Body of pancreas (tissue), 4 donors: ENCODE results near the gene EBF3.

Source experiments
- POLR2A ChIP-seq, 3 donors: fragments of 450-650 bp; IDR thresholded peaks; one replicate each; pipeline ENCODE4 v1.6.1; 2016; ENCODE audit warnings: antibody characterized with exemption in 3 of 3, mild to moderate bottlenecking in 2 of 3
- TF ChIP-seq, protein P1 (sequence below), 7 experiments: fragments of 450-650 bp in 4 of 7; fragments of 200-600 bp in 3 of 7; sonication (generic) in 3 of 7; IDR thresholded peaks; one replicate each; pipeline ENCODE4 v1.5.1; 2016 to 2019; ENCODE audit warnings: antibody characterized with exemption in 7 of 7

DNA sequence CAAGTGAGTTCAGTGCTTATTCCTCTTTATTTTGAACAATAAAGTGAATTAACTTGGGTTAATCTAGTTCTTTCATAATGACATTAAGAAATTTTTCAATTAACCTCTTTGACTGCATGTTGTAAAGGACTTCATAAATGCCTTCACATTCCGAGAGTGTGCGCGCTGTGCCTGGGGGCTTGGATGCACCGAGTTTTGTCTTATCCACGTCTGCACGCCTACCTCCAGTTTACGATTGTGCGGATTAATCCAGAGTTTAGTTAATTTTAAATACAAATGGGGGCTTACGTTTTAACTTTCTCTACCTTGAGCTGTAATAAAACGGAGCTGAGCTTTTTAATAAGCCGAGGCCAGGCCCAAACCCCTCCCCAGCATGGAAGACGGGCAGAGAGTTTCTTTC is 120.4 kb downstream of the EBF3 start:
- TF ChIP-seq, protein P1, sequence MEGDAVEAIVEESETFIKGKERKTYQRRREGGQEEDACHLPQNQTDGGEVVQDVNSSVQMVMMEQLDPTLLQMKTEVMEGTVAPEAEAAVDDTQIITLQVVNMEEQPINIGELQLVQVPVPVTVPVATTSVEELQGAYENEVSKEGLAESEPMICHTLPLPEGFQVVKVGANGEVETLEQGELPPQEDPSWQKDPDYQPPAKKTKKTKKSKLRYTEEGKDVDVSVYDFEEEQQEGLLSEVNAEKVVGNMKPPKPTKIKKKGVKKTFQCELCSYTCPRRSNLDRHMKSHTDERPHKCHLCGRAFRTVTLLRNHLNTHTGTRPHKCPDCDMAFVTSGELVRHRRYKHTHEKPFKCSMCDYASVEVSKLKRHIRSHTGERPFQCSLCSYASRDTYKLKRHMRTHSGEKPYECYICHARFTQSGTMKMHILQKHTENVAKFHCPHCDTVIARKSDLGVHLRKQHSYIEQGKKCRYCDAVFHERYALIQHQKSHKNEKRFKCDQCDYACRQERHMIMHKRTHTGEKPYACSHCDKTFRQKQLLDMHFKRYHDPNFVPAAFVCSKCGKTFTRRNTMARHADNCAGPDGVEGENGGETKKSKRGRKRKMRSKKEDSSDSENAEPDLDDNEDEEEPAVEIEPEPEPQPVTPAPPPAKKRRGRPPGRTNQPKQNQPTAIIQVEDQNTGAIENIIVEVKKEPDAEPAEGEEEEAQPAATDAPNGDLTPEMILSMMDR (IDR thresholded peaks at IDR 0.05): no peak
- no peak for TF ChIP-seq POLR2A (IDR thresholded peaks at IDR 0.05)
